Thoracic aorta (tissue), 2 donors: ENCODE measurements around the gene EPHB6. TPM values are rescaled to one million over a fixed set of nuclear protein-coding genes. Genes with fewer than 3 reads are reported as not detected.

Experiments
- ATAC-seq: fragments of 150-250 bp; one replicate; pipeline ENCODE4 v1.8.0; 2017; ENCODE audit warnings: low read depth; ENCODE audit not compliant: insufficient number of reproducible peaks, low FRiP score
- DNase-seq: peaks from one replicate; pipeline ENCODE4 v3.0.0-alpha.2; 2020; ENCODE audit warnings: low spot score
- H3K27ac ChIP-seq, 2 donors: fragments of 200-600 bp; sonication (generic); 1 replicate in 1 of 2; 2 replicates in 1 of 2; pipeline ENCODE4 v1.5.1; 2016; ENCODE audit warnings: mild to moderate bottlenecking in 2 of 2, moderate library complexity in 2 of 2
- H3K27me3 ChIP-seq: fragments of 200-600 bp; sonication (generic); replicated peaks from 2 replicates; pipeline ENCODE4 v1.6.0; 2016; ENCODE audit warnings: mild to moderate bottlenecking; ENCODE audit not compliant: insufficient read depth
- H3K36me3 ChIP-seq: fragments of 200-600 bp; sonication (generic); one replicate; pipeline ENCODE4 v1.5.1; 2016
- H3K4me1 ChIP-seq, 2 donors: fragments of 200-600 bp; sonication (generic); 1 replicate in 1 of 2; 2 replicates in 1 of 2; pipeline versions ENCODE4 v1.5.1 to v1.6.0; 2016; ENCODE audit warnings: low read depth in 2 of 2, mild to moderate bottlenecking in 1 of 2; ENCODE audit not compliant: control insufficient read depth in 1 of 2
- H3K4me3 ChIP-seq: fragments of 200-600 bp; sonication (generic); 2 replicates; pipeline ENCODE4 v1.5.1; 2016; ENCODE audit warnings: mild to moderate bottlenecking
- H3K9me3 ChIP-seq: fragments of 200-600 bp; sonication (generic); 2 replicates; pipeline ENCODE4 v1.5.1; 2016
- CTCF ChIP-seq: fragments of 200-600 bp; sonication (generic); IDR thresholded peaks from one replicate; pipeline ENCODE4 v1.5.1; 2019; ENCODE audit warnings: antibody characterized with exemption
- total RNA-seq, 2 donors: library from RNA; depleted of rRNA; stranded (reverse); fragments of >200 nt; gene quantifications; one replicate each; pipeline versions ENCODE4 v1.1.0 to v1.2.3, GENCODE V29; 2016

Gene EPHB6
- total RNA-seq, 2 donors from 2014 or later = 25.3 to 30.5 TPM

GRCh38 chr7:142910031-142910433 lies 55.2 kb downstream of the EPHB6 start:
- DNase-seq = no peak
- TF ChIP-seq CTCF = no peak
- H3K36me3 ChIP-seq = no peaks in the 10 kb centered on the region
- H3K27ac ChIP-seq = no peak overlapping the region
- no peaks in the 10 kb centered on the region for H3K9me3 ChIP-seq
- no peak overlapping the region for H3K4me3 ChIP-seq
- ATAC-seq = no peak
- H3K27me3 ChIP-seq = no peaks in the 10 kb centered on the region
- no peaks in the 10 kb centered on the region for H3K4me1 ChIP-seq

GRCh38 chr7:142910481-142910880 lies 55.6 kb downstream of the EPHB6 start:
- H3K27me3 ChIP-seq = no peaks in the 10 kb centered on the region
- H3K27ac ChIP-seq = no peak overlapping the region
- DNase-seq (no peak), ATAC-seq (no peak)
- no peaks in the 10 kb centered on the region for H3K9me3 ChIP-seq
- H3K4me3 ChIP-seq = no peak overlapping the region
- TF ChIP-seq CTCF = no peak
- H3K4me1 ChIP-seq = no peaks in the 10 kb centered on the region
- H3K36me3 ChIP-seq = no peaks in the 10 kb centered on the region

- DNase-seq (no peak), ATAC-seq (no peak)
- Histone ChIP-seq H3K4me3 (no peak overlapping the region), H3K36me3 (no peaks in the 10 kb centered on the region), H3K27me3 (no peaks in the 10 kb centered on the region), H3K4me1 (no peaks in the 10 kb centered on the region), H3K9me3 (no peaks in the 10 kb centered on the region), H3K27ac (no peak overlapping the region)
- TF ChIP-seq CTCF = no peak
Observed at GRCh38 chr7:142913051-142913450, 58.2 kb downstream of the EPHB6 start.

GRCh38 chr7:142913566-142913965 lies 58.7 kb downstream of the EPHB6 start:
- Histone ChIP-seq H3K4me3 (no peak overlapping the region), H3K27ac (no peak overlapping the region), H3K4me1 (no peaks in the 10 kb centered on the region), H3K36me3 (no peaks in the 10 kb centered on the region), H3K27me3 (no peaks in the 10 kb centered on the region), H3K9me3 (no peaks in the 10 kb centered on the region)
- no peak for TF ChIP-seq CTCF
- ATAC-seq (no peak), DNase-seq (no peak)

- H3K27ac ChIP-seq = no peak overlapping the region
- no peak for DNase-seq
- no peaks in the 10 kb centered on the region for H3K4me1 ChIP-seq
- no peaks in the 10 kb centered on the region for H3K9me3 ChIP-seq
- no peak for TF ChIP-seq CTCF
- H3K27me3 ChIP-seq = no peaks in the 10 kb centered on the region
- no peaks in the 10 kb centered on the region for H3K36me3 ChIP-seq
- H3K4me3 ChIP-seq = no peak overlapping the region
- no peak for ATAC-seq
Observed at GRCh38 chr7:142914121-142914520, 59.2 kb downstream of the EPHB6 start.
